Stimulated activated CD8-positive, alpha-beta memory T cell treated with anti-CD3 and anti-CD28 coated beads, Interleukin-7, amount 100 ng/mL, for 24 hours (primary cell): ENCODE results near the gene SKI.

ENCODE experiments used
- DNase-seq: peaks from one replicate; pipeline ENCODE4 v3.0.0-alpha.2; 2020; ENCODE audit warnings: low read depth

The SKI gene

GRCh38 chr1:2228157-2228594, at the start of gene SKI:
Gene SKI, plus strand, starts transcription at chr1:2228319. Its CDS starts 448 bp downstream, at chr1:2228767.
- DNase-seq: no peak

DNA sequence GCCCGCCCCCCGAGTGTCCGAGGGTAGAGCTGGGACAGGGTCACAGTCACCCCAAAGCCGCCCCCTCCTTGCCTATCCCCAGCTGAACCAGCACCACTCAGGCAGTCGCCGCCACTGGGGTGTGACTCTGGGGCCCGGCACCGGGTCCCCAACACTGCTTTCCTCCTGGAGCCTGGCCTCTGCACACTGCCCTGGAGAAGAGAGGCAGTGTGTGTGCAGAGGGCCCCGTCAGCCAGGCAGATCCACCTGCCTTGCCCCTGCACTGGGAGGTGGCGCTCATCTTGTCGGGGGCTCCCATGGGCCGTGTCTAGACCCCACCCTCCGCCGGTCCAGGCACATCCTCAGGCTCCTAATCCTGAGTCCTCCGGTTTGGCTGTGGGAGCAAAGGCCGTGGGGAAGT, 49.2 kb upstream of the SKI start:
- no peak for DNase-seq

DNA sequence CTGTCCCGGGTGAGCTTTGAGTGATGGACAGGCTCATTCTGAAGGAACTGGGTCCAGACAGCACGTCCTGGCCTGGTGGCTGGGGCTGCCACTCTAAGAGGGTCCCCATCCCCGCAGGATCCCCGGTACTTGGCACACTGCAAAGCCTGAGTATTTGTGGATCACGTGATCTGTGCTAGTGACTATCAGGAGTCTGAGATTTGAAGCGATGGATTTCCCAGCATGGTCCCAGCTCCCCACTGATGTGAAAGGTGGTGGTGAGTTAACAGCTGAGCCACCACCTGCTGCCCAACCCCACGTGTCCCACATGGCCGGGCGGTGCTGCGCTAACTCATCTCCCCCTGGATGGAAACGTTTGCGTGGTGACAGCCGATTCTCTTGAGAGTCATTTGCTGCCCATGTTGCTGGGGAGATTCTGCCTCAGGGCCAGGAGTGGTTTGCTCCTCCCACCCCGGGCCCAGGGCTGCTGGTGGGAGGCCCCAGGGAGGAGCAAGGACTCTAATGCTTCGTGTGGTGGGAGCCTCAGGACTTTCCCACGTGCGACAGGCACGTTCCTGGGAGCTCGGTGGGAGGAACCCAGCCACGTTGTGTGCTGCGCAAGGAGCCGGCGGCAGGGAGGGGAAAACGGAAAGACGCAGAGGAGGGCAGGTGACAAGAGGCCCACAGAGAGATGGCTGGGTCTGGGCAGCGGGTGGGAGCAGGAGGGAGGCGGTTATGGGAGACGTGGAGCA, 48.7 kb upstream of the SKI start:
- no peak for DNase-seq

DNA sequence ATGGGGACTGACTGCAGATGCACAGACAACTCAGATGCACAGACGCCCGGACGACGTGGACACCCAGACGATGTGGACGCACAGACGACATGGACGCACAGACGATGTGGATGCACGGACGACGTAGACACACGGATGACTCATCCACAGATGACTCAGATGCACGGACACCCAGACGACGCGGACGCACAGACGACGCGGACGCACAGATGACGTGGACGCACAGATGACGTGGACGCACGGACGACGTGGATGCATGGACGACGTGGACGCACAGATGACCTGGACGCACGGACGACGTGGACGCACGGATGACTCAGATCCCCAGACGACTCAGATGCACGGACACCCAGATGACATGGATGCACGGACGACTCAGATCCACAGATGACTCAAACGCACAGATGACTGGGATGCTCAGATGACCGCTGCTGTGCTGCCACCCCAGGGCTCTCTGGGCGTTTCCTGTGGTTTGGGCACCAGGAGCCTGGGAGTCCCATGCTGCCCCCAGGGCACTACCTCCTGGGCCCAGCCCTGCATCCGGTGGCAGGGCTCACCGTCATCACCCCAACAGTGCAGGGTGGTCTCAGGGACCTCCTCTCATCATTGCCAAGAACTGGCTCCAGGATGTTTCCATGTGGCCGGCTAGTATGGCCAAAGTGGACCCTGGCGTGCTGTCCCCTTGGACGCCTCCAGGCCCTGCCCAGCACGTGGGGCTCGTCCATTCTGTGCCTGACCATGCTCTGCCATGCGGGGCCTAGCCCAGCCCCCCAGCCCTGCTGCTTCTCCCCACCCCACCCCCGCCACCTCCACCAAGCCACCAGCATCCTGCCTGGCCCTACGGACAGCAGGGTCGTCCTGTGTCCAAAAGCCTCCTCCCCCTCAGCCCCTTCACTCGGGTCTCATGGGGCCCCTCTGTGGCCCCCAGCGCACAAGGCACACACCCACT, 47.5 kb upstream of the SKI start:
- DNase-seq: no peak

- no peak for DNase-seq
These were observed 46.8 kb upstream of the SKI start for GRCh38 chr1:2181271-2181670.

DNA sequence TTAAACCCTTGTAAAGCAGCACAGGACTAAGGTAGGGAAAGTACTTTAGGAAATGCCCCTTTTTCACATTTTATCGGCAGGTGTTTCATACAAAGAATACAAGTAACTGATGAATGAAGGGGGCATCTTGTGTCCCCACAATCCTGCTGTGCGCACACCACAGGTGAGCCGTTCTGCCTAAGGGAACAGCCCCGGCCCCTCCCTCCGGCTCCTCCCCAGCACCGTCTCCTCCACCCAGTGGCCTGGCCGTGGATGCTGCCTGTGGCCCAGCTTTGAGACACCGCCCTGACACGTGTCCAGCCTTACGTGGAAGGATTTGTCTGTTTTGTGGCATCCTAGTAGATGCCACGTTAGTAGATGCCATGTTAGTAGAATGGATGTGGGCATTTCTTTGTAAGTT, 46.4 kb upstream of the SKI start:
- no peak for DNase-seq

GRCh38 chr1:2182376-2182775, 45.7 kb upstream of the SKI start:
- no peak for DNase-seq

GRCh38 chr1:2183937-2184334, 44.2 kb upstream of the SKI start:
- DNase-seq: no peak

- DNase-seq: no peak
These were observed 43.6 kb upstream of the SKI start for GRCh38 chr1:2184531-2184930.

DNA sequence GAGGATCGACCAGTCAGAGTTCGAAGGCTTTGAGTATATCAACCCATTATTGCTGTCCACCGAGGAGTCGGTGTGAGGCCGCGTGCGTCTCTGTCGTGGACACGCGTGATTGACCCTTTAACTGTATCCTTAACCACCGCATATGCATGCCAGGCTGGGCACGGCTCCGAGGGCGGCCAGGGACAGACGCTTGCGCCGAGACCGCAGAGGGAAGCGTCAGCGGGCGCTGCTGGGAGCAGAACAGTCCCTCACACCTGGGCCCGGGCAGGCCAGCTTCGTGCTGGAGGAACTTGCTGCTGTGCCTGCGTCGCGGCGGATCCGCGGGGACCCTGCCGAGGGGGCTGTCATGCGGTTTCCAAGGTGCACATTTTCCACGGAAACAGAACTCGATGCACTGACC, 43.2 kb upstream of the SKI start:
- no peak for DNase-seq

- no peak for DNase-seq
These were observed 42.0 kb upstream of the SKI start for GRCh38 chr1:2185880-2186855.

DNA sequence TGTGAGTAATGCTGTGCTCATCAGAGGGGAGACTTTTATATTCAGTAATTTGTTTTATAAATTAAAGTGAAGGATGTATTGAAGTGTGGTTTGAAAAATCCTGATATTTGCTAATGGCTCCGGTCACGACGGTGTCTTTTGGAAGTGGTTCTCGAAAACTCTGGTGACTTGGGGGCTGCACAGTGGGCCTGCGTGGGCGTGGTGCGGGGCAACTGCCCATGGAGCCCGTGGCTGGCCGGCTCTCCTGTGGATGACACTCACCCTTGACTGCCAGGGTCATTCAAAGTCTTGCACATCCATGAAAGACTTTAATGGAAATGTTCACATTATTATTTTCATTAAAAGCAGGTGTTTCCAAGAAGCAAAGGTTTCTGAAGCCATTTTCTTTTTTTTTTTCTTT, 41.2 kb upstream of the SKI start:
- no peak for DNase-seq

DNA sequence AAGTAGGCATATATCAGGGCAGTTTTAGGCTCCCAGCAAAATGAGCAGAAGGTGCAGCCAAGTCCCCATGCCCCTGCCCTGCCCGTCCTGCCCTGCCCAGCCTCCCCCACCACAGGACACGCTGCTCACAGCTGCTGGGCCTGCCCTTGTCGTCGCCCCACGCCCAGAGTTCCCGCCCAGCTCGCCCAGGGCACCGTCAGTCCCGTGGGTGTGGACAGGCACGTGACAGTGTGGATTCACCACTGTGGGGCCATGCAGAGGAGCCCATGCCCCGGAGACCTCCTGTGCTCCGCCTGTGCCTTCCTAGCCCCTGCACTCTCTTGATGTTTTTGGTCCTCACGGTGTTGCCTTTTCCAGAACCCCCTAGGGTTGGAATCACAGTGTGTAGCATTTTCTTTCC, 40.5 kb upstream of the SKI start:
- no peak for DNase-seq

DNA sequence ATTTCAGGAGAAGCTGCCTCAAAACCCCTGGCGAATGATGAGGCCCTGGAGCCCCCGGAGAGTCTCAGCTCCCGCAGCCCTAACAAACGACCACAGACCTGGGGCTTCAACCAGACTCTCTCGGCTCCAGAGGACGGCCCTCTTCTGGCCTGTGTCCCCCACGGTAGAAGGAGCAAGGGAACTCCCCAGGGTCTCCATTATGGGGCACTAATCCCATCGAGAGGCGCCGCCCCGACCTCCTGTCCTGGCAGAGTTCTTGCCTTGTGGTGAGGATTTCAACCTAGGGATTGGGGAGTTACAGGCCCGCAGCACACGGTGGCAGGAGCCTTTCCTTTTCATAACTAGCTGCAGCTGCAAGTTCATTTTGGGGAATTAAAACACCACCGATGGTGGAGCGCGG, 39.8 kb upstream of the SKI start:
- no peak for DNase-seq

DNA sequence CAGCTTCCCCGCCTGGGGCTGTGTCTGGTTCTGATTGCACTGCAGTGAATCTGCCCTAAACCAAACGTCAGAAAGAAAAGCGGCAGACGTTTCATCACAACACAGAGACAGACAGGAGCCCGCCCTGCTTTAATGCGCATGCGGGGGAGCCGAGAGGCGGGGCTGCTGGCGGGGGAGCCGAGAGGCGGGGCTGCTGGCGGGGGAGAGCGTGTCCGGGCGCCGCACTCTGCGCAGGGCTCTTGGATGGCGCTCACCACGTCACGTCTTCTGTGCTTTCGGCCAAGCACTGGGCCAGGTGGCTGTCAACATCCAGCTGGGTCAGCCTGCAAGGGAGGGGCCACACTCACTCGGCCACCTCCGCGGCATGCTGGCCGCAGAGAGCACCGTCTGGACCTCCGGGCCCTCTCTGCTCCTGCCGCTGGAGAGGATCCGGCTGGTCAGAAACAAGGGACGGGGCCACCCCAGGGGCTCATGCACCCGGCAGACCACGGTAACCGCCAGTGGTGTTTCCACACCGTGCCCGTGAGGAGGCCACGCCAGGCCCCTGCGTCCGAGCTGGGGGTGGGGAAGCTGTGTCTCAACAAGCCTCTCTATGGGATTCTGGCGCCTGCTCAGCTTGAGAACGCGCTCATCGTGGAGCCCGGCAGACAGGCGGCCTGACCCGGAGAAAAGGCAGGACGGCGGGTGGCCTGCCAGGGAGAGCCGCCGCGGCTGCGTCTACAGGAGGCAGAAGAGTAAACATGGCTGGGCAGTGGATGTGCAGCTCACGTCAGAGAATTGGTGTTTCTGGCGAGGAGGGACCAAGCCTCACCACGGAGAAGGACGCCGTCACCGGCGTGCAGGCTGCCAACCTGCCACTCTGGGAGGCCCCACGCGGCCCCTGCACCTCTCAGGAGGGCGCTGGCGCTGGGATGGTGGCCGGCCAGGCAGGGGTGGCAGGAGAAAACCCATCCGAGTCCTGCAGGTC, 38.4 kb upstream of the SKI start:
- peak; percentile 80 for DNase-seq

DNA sequence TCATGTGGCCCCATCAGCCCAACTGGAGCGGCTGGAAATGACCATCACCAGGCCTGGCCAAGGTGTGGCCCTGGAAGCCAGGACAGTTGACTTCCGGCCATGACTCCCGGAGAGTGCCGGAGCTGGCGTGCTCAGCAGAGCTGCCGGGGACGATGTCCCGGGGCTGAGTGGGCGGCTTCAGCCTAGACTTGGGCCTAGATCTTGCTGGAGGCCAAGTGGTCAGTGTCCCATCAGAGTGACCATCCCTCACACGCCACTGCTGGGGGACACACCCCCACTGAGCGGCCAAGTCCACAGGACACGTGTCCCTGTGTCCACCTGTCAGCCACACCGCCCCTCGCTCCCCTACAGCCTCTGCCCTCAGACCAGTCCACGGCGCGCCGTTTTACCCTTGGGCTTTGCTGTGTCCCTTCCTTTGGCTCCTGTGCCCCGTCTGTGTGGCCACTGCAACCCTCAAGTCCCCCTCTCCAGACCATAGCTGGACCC, 37.6 kb upstream of the SKI start:
- no peak for DNase-seq

DNA sequence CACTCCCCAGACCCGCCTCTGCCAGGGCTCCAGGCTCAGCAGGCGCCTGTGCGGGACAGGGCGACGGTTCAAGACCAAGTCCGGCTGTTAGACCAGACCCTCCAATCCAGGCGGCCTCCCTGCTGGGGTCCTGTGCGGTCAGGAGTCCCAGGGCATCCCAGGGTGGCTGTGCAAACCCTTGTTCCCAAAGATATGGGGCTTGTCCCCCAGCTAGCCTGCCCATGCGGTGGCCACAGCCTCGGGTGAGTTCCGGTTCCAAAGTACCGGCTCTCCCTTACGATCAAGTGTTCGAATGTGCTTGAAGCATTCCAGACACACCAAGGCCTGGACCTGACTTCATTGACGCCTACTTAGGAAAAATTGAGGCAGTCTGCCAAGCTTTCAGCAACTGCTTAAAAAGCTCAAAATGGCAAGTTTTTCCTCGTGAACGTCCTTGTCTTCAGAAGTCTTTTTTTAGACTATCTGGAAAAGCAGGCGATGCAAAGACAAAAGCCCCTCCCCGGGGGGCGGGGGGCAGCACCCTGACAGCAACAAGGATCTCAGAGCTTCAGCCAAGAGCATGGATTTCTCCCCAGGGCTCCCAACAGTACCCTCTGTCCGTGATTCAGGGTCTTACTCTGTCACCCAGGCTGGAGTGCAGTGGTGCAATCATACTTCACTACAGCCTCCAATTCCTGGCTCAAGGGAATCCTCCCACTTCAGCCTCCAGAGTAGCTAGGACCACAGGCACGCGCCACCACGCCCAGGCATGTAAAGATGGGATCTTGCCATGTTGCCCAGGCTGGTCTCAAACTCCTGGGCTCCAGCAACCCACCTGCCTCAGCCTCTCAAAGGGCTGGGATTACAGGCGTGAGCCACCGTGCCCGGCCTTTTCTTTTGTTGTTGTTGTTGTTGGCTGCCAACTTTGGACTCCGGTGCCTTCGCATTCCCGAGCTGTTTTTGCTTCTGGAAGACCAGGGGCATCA, 35.8 kb upstream of the SKI start:
- no peak for DNase-seq

- DNase-seq: no peak
These were observed 34.4 kb upstream of the SKI start for GRCh38 chr1:2193514-2194281.
